ENCODE measurements around the gene RMI2.

Gene RMI2

GRCh38 chr16:11330526-11331237 lies 14.6 kb upstream of the RMI2 start:
- no peak for TF ChIP-seq CTCF (IDR thresholded peaks at IDR 0.05; ENCODE audit: extremely low read depth, missing control alignments)
- no peak for DNase-seq (ENCODE audit: low spot score)

- no peak for DNase-seq (ENCODE audit: low spot score)
- no peak for TF ChIP-seq CTCF (IDR thresholded peaks at IDR 0.05; ENCODE audit: extremely low read depth, missing control alignments)
Measured at GRCh38 chr16:11331967-11332366, 13.3 kb upstream of the RMI2 start.

- TF ChIP-seq CTCF (IDR thresholded peaks at IDR 0.05; ENCODE audit: extremely low read depth, missing control alignments): no peak
- DNase-seq (ENCODE audit: low spot score): no peak
Measured at GRCh38 chr16:11333010-11333409, 12.2 kb upstream of the RMI2 start.

- DNase-seq (ENCODE audit: low spot score): no peak
- TF ChIP-seq CTCF (IDR thresholded peaks at IDR 0.05; ENCODE audit: extremely low read depth, missing control alignments): no peak
Measured at GRCh38 chr16:11333702-11334101, 11.6 kb upstream of the RMI2 start.

- no peak for DNase-seq (ENCODE audit: low spot score)
- TF ChIP-seq CTCF (IDR thresholded peaks at IDR 0.05; ENCODE audit: extremely low read depth, missing control alignments): no peak
Measured at GRCh38 chr16:11334831-11335404, 10.3 kb upstream of the RMI2 start.

- DNase-seq (ENCODE audit: low spot score): no peak
- TF ChIP-seq CTCF (IDR thresholded peaks at IDR 0.05; ENCODE audit: extremely low read depth, missing control alignments): no peak
Measured at GRCh38 chr16:11339075-11339474, 6.2 kb upstream of the RMI2 start.

GRCh38 chr16:11340710-11341109 lies 4.5 kb upstream of the RMI2 start:
- TF ChIP-seq CTCF (IDR thresholded peaks at IDR 0.05; ENCODE audit: extremely low read depth, missing control alignments): no peak
- DNase-seq (ENCODE audit: low spot score): no peak
